Astrocyte (in vitro differentiated cells and primary cell): Measurements from ENCODE around the gene COL16A1. TPM values are rescaled to one million over a fixed set of nuclear protein-coding genes. Genes with fewer than 3 reads are reported as not detected.

ENCODE experiments used
- DNase-seq: peaks from one replicate; pipeline ENCODE4 v3.0.0-alpha.2; 2010; ENCODE audit warnings: low read depth
- FAIRE-seq: peaks from 2 replicates; lab custom pipeline; 2011; peaks lifted over from hg19 to GRCh38; lab: Jason Lieb, UNC
- H2AFZ ChIP-seq: 2 replicates; pipeline ENCODE4 v1.6.0; 2012; ENCODE audit warnings: low read depth, low read length, inconsistent platforms
- H3K27ac ChIP-seq: 2 replicates; pipeline ENCODE4 v1.5.1; 2011; ENCODE audit warnings: low read depth, low read length, inconsistent platforms
- H3K27me3 ChIP-seq: 2 replicates; pipeline ENCODE4 v1.6.0; 2011; ENCODE audit warnings: low read length, inconsistent platforms; ENCODE audit not compliant: insufficient read depth
- H3K36me3 ChIP-seq: 2 replicates; pipeline ENCODE4 v1.5.1; 2011; ENCODE audit warnings: low read length, inconsistent platforms; ENCODE audit not compliant: insufficient read depth
- H3K4me1 ChIP-seq: 2 replicates; pipeline ENCODE4 v1.5.1; 2011; ENCODE audit warnings: low read length, inconsistent platforms; ENCODE audit not compliant: insufficient read depth
- H3K4me2 ChIP-seq: 2 replicates; pipeline ENCODE4 v1.6.0; 2012; ENCODE audit warnings: low read length, inconsistent platforms
- H3K4me3 ChIP-seq: 2 replicates; pipeline ENCODE4 v1.5.1; 2011; ENCODE audit warnings: low read depth, mild to moderate bottlenecking, low read length, inconsistent platforms; ENCODE audit not compliant: insufficient read depth
- H3K79me2 ChIP-seq: 2 replicates; pipeline ENCODE4 v1.6.0; 2012; ENCODE audit warnings: mild to moderate bottlenecking, low read length, inconsistent platforms; ENCODE audit not compliant: insufficient read depth
- H3K9ac ChIP-seq: 2 replicates; pipeline ENCODE4 v1.6.0; 2012; ENCODE audit warnings: mild to moderate bottlenecking, low read length, inconsistent platforms
- H3K9me3 ChIP-seq: 2 replicates; pipeline ENCODE4 v1.5.1; 2012; ENCODE audit warnings: low read depth, mild to moderate bottlenecking, low read length, inconsistent platforms; ENCODE audit not compliant: insufficient read depth
- H4K20me1 ChIP-seq: 2 replicates; pipeline ENCODE4 v1.6.0; 2012; ENCODE audit warnings: low read length, inconsistent platforms; ENCODE audit not compliant: insufficient read depth
- H3K27ac Mint-ChIP-seq: one replicate; pipeline ENCODE4 v1.8.0; 2021; ENCODE audit warnings: mild to moderate bottlenecking, mixed read lengths; ENCODE audit not compliant: unreplicated experiment
- H3K27me3 Mint-ChIP-seq: one replicate; pipeline ENCODE4 v1.8.0; 2021; ENCODE audit warnings: low read depth, mixed read lengths; ENCODE audit not compliant: unreplicated experiment
- H3K36me3 Mint-ChIP-seq: one replicate; pipeline ENCODE4 v1.8.0; 2021; ENCODE audit warnings: low read depth, mixed read lengths; ENCODE audit not compliant: unreplicated experiment
- H3K4me1 Mint-ChIP-seq: one replicate; pipeline ENCODE4 v1.8.0; 2021; ENCODE audit warnings: low read depth, mixed read lengths; ENCODE audit not compliant: unreplicated experiment
- H3K4me3 Mint-ChIP-seq: one replicate; pipeline ENCODE4 v1.8.0; 2021; ENCODE audit warnings: mild to moderate bottlenecking, moderate library complexity, mixed read lengths; ENCODE audit not compliant: unreplicated experiment
- H3K9me3 Mint-ChIP-seq: one replicate; pipeline ENCODE4 v1.8.0; 2021; ENCODE audit warnings: mild to moderate bottlenecking, mixed read lengths; ENCODE audit not compliant: unreplicated experiment
- CTCF ChIP-seq: IDR thresholded peaks from 2 replicates; pipeline ENCODE4 v1.5.1; 2011; ENCODE audit warnings: low read depth, mild to moderate bottlenecking, inconsistent platforms, low read length, moderate library complexity; ENCODE audit not compliant: insufficient read depth
- EZH2 ChIP-seq: IDR thresholded peaks from 2 replicates; pipeline ENCODE4 v1.6.1; 2012; ENCODE audit warnings: mild to moderate bottlenecking, low read length, inconsistent platforms; ENCODE audit not compliant: insufficient read depth
- total RNA-seq: library from RNA; stranded (reverse); gene quantifications from 2 replicates; pipeline ENCODE4 v1.2.1, GENCODE V29; 2021

The COL16A1 gene
- total RNA-seq, 1 donor from 2014 or later, result 42.9 TPM

GRCh38 chr1:31650161-31651088 lies 53.4 kb downstream of the COL16A1 start:
- TF ChIP-seq EZH2 (no peak), CTCF (no peak)
- no peak overlapping the region for H3K4me2 ChIP-seq
- peaks cover 18% of the 10 kb centered on the region for H3K36me3 Mint-ChIP-seq
- no peak overlapping the region for H3K4me3 Mint-ChIP-seq
- no peak overlapping the region for H3K27ac Mint-ChIP-seq
- H3K27me3 ChIP-seq, result no peaks in the 10 kb centered on the region
- no peaks in the 10 kb centered on the region for H3K79me2 ChIP-seq
- peaks cover 7% of the 10 kb centered on the region for H3K27me3 Mint-ChIP-seq
- no peak for FAIRE-seq
- H4K20me1 ChIP-seq, result no peaks in the 10 kb centered on the region
- H3K4me1 Mint-ChIP-seq, result peaks cover 8% of the 10 kb centered on the region
- H3K9me3 Mint-ChIP-seq, result peaks cover 2% of the 10 kb centered on the region
- H3K36me3 ChIP-seq, result peaks cover 4% of the 10 kb centered on the region
- peaks cover 12% of the 10 kb centered on the region for H3K4me1 ChIP-seq
- no peak overlapping the region for H3K9ac ChIP-seq
- H3K27ac ChIP-seq, result no peak overlapping the region
- DNase-seq, result peak; percentile 19
- H3K4me3 ChIP-seq, result no peak overlapping the region
- H3K9me3 ChIP-seq, result no peaks in the 10 kb centered on the region
- no peak overlapping the region for H2AFZ ChIP-seq

- no peak overlapping the region for H2AFZ ChIP-seq
- H3K36me3 ChIP-seq, result peaks cover 4% of the 10 kb centered on the region
- Mint-ChIP-seq H3K36me3 (peaks cover 13% of the 10 kb centered on the region), H3K9me3 (peaks cover 2% of the 10 kb centered on the region), H3K4me3 (no peak overlapping the region), H3K27me3 (peaks cover 2% of the 10 kb centered on the region), H3K4me1 (peaks cover 10% of the 10 kb centered on the region), H3K27ac (no peak overlapping the region)
- H3K4me1 ChIP-seq, result peaks cover 19% of the 10 kb centered on the region
- no peak overlapping the region for H3K4me3 ChIP-seq
- no peaks in the 10 kb centered on the region for H3K27me3 ChIP-seq
- DNase-seq (peak; percentile 16), FAIRE-seq (no peak)
- peaks cover 8% of the 10 kb centered on the region for H3K79me2 ChIP-seq
- no peak overlapping the region for H3K9ac ChIP-seq
- TF ChIP-seq CTCF (no peak), EZH2 (no peak)
- H3K27ac ChIP-seq, result no peak overlapping the region
- H4K20me1 ChIP-seq, result no peaks in the 10 kb centered on the region
- H3K4me2 ChIP-seq, result no peak overlapping the region
- H3K9me3 ChIP-seq, result no peaks in the 10 kb centered on the region
Measured at GRCh38 chr1:31648641-31649357, 55.0 kb downstream of the COL16A1 start.
